ENCODE data around the gene SPATA2. TPM values are rescaled to one million over a fixed set of nuclear protein-coding genes. Genes with fewer than 3 reads are reported as not detected.

Gene SPATA2
- total and polyA plus RNA-seq, 2 donors (not counting 3 experiments of a cell fraction or from before 2014, with no cell fraction given), result 4.9 to 6.1 TPM

DNA sequence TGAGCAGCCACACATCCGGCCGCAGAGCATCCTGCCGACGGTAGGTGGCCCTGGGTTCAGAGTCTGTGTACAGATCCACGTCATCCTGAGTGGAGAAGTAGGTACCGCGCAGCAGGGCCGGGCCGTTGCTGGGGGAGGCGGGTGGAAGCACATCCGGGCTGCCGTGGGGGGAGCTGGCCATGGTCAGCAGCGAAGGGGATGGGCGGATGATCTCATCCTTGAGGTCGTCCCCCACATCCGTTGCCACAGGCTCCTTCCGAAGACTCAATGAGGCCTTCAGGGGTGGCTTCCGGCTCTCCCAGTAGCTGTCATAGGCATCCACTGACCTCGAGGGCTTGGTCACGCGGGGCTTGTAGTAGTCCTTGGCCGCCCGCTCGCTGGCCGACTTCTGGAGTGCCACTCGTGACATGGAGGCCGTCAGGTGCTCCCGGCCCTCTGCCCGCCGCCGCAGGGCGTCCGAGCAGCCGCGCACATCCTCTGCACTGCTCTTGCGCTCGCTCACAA lies 9.2 kb downstream of the SPATA2 start:
- Histone ChIP-seq H3K9me3 (replicated peaks; ENCODE audit: control insufficient read depth, insufficient read depth, low read length) (no peaks in the 10 kb centered on the region), H2AFZ (ENCODE audit: low read depth, low read length) (no peak overlapping the region), H4K20me1 (replicated peaks; ENCODE audit: control insufficient read depth, extremely low read depth, insufficient read depth, low read length) (no peaks in the 10 kb centered on the region), H3K4me3 (replicated peaks in 1 of 3; ENCODE audit: insufficient read depth in 1 of 3, low read depth in 1 of 3, low read length in 3 of 3) (no peak overlapping the region), H3K36me3 (ENCODE audit: control insufficient read depth in 2 of 2, extremely low read depth in 1 of 2, insufficient read depth in 2 of 2, low read length in 2 of 2) (peaks cover 4 to 29% of the 10 kb centered on the region in 2 experiments), H3K4me1 (ENCODE audit: control insufficient read depth, extremely low read depth, insufficient read depth, low read length) (no peaks in the 10 kb centered on the region), H3K9me1 (replicated peaks; ENCODE audit: control insufficient read depth, extremely low read depth, insufficient read depth, low read length) (no peaks in the 10 kb centered on the region), H3K9ac (replicated peaks; ENCODE audit: extremely low read depth, insufficient read depth, low read length) (no peak overlapping the region), H3K4me2 (ENCODE audit: insufficient read depth, low read length) (no peak overlapping the region), H3K79me2 (ENCODE audit: control insufficient read depth, insufficient read depth, low read length) (peaks cover 4% of the 10 kb centered on the region), H3K27ac (ENCODE audit: insufficient read depth, low read depth, low read length) (no peak overlapping the region), H3K27me3 (ENCODE audit: control insufficient read depth in 2 of 2, insufficient read depth in 2 of 2, low read length in 2 of 2) (no peaks in the 10 kb centered on the region)
- intact Hi-C loops (cut with micrococcal nuclease) (no loop called here), dilution Hi-C loops (cut with MboI; ENCODE audit: extremely low pct_ligation_motif_present, low sequenced_read_pairs) (no loop called here)
- POLR2A ChIA-PET, result no interaction called here
- FAIRE-seq (no peak), DNase-seq (ENCODE audit: low read depth, low spot score) (no peak)
- TF ChIP-seq, protein P1, sequence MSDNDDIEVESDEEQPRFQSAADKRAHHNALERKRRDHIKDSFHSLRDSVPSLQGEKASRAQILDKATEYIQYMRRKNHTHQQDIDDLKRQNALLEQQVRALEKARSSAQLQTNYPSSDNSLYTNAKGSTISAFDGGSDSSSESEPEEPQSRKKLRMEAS (IDR thresholded peaks at IDR 0.05; ENCODE audit: insufficient read depth, insufficient read length), result no peak
- no TSS peak for BruUV-seq (replicated peaks)
- CTCF ChIA-PET, result interaction anchor here (1.0 to 1.1 kb wide), 3 partner anchors 17 to 60 kb away, joined by 3 to 7 read pairs (median 3); no protein-coding TSS in a partner anchor

DNA sequence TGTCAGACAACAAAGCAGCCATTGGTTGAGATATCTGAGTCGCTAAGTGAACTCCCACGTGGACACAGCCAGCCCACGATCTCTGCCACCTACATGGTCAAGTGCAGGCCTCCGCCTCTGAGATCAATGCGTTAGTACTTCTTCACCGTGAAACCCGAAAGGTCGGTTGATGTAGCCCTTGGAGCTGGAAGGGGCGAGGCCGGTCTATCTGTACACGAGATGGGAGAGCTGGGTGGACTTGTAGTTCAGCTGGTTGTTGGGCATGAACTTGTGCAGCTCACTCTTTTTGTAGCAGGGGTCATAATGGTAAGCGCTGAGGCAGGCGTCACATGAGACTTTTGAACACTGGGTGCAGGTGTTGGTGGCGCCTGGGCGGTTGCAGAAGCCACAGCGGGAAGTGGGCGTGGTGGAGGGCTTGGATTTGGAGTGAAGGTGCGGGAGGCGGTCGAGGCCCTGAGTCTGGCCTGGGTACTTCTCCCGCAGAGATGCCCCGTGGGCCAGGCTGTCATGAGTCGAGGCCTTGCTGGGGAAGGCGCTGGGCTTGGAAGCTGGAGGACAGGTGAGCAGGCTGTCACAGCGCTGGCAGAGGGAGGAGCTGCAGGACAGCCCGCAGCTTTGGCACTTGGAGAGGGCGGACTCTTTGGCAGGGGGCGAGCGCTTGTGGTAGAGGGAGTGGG lies 9.8 kb downstream of the SPATA2 start:
- Histone ChIP-seq H3K4me3 (replicated peaks in 1 of 3; ENCODE audit: insufficient read depth in 1 of 3, low read depth in 1 of 3, low read length in 3 of 3) (no peak overlapping the region), H3K9me3 (replicated peaks; ENCODE audit: control insufficient read depth, insufficient read depth, low read length) (no peaks in the 10 kb centered on the region), H3K79me2 (ENCODE audit: control insufficient read depth, insufficient read depth, low read length) (peaks cover 2% of the 10 kb centered on the region), H3K9ac (replicated peaks; ENCODE audit: extremely low read depth, insufficient read depth, low read length) (no peak overlapping the region), H3K9me1 (replicated peaks; ENCODE audit: control insufficient read depth, extremely low read depth, insufficient read depth, low read length) (no peaks in the 10 kb centered on the region), H4K20me1 (replicated peaks; ENCODE audit: control insufficient read depth, extremely low read depth, insufficient read depth, low read length) (no peaks in the 10 kb centered on the region), H3K4me1 (ENCODE audit: control insufficient read depth, extremely low read depth, insufficient read depth, low read length) (no peaks in the 10 kb centered on the region), H3K27me3 (ENCODE audit: control insufficient read depth in 2 of 2, insufficient read depth in 2 of 2, low read length in 2 of 2) (no peaks in the 10 kb centered on the region), H3K27ac (ENCODE audit: insufficient read depth, low read depth, low read length) (no peak overlapping the region), H3K4me2 (ENCODE audit: insufficient read depth, low read length) (no peak overlapping the region), H3K36me3 (ENCODE audit: control insufficient read depth in 2 of 2, extremely low read depth in 1 of 2, insufficient read depth in 2 of 2, low read length in 2 of 2) (peaks cover 4 to 29% of the 10 kb centered on the region in 2 experiments), H2AFZ (ENCODE audit: low read depth, low read length) (no peak overlapping the region)
- no peak for DNase-seq (ENCODE audit: low read depth, low spot score)
- ChIA-PET CTCF (interaction anchor here (1.1 to 6.7 kb wide), 2 partner anchors 11 to 16 kb away, joined by 3 to 60 read pairs; no protein-coding TSS in a partner anchor), POLR2A (no interaction called here)
- no TSS peak for BruUV-seq (replicated peaks)
- TF ChIP-seq GATA2 (IDR thresholded peaks at IDR 0.05; ENCODE audit: insufficient read depth, insufficient read length, low read depth, low read length), result no peak
- no peak for TF ChIP-seq EZH2 (IDR thresholded peaks at IDR 0.05; ENCODE audit: borderline replicate concordance, low read depth, low read length, severe bottlenecking)
- TF ChIP-seq, protein P1 (IDR thresholded peaks at IDR 0.05; ENCODE audit: insufficient read depth, insufficient read length), result no peak
- no peak for TF ChIP-seq FOS (IDR thresholded peaks at IDR 0.05; ENCODE audit: borderline replicate concordance, insufficient read depth, low read length)
- TF ChIP-seq POLR2AphosphoS5 (IDR thresholded peaks at IDR 0.05; ENCODE audit: insufficient read depth, low read depth, low read length), result no peak
- no peak for TF ChIP-seq JUN (IDR thresholded peaks at IDR 0.05; ENCODE audit: borderline replicate concordance, insufficient read depth, insufficient read length, low read depth)
- TF ChIP-seq MYC (IDR thresholded peaks at IDR 0.05; ENCODE audit: low read depth, low read length), result no peak
- no peak for TF ChIP-seq POLR2A (IDR thresholded peaks at IDR 0.05; ENCODE audit: low read depth, low read length)
- TF ChIP-seq, protein P2, sequence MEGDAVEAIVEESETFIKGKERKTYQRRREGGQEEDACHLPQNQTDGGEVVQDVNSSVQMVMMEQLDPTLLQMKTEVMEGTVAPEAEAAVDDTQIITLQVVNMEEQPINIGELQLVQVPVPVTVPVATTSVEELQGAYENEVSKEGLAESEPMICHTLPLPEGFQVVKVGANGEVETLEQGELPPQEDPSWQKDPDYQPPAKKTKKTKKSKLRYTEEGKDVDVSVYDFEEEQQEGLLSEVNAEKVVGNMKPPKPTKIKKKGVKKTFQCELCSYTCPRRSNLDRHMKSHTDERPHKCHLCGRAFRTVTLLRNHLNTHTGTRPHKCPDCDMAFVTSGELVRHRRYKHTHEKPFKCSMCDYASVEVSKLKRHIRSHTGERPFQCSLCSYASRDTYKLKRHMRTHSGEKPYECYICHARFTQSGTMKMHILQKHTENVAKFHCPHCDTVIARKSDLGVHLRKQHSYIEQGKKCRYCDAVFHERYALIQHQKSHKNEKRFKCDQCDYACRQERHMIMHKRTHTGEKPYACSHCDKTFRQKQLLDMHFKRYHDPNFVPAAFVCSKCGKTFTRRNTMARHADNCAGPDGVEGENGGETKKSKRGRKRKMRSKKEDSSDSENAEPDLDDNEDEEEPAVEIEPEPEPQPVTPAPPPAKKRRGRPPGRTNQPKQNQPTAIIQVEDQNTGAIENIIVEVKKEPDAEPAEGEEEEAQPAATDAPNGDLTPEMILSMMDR (IDR thresholded peaks at IDR 0.05; ENCODE audit: extremely low read depth in 1 of 2, insufficient read depth in 1 of 2, low read depth in 1 of 2, low read length in 2 of 2), result no peak
- dilution Hi-C loops (cut with MboI; ENCODE audit: extremely low pct_ligation_motif_present, low sequenced_read_pairs) (no loop called here), intact Hi-C loops (cut with micrococcal nuclease) (no loop called here)
- no peak for FAIRE-seq

Measured in endothelial cell of umbilical vein (primary cell).